D341Med (cell line): ENCODE data around the gene CADPS2.

Source experiments
- DNase-seq: peaks from one replicate; pipeline ENCODE4 v3.0.0; 2012; ENCODE audit warnings: low spot score

CADPS2 gene

GRCh38 chr7:122600630-122601029, 285.6 kb downstream of the CADPS2 start:
- no peak for DNase-seq

- DNase-seq, result no peak
Measured at GRCh38 chr7:122600042-122600441, 286.2 kb downstream of the CADPS2 start.

- no peak for DNase-seq
Measured at GRCh38 chr7:122597277-122597676, 289.0 kb downstream of the CADPS2 start.

GRCh38 chr7:122595885-122596284, 290.4 kb downstream of the CADPS2 start:
- peak; percentile 6 for DNase-seq

- no peak for DNase-seq
Measured at GRCh38 chr7:122588621-122589020, 297.6 kb downstream of the CADPS2 start.

- no peak for DNase-seq
Measured at GRCh38 chr7:122584676-122585251, 301.5 kb downstream of the CADPS2 start.

GRCh38 chr7:122578350-122578749, 307.9 kb downstream of the CADPS2 start:
- DNase-seq, result no peak

- no peak for DNase-seq
Measured at GRCh38 chr7:122577449-122578003, 308.7 kb downstream of the CADPS2 start.

GRCh38 chr7:122572706-122573105, 313.6 kb downstream of the CADPS2 start:
- DNase-seq, result no peak

- no peak for DNase-seq
Measured at GRCh38 chr7:122561326-122561725, 324.9 kb downstream of the CADPS2 start.

GRCh38 chr7:122556873-122557542, 329.3 kb downstream of the CADPS2 start:
- no peak for DNase-seq

GRCh38 chr7:122556219-122556618, 330.0 kb downstream of the CADPS2 start:
- DNase-seq, result no peak

GRCh38 chr7:122553761-122554160, 332.5 kb downstream of the CADPS2 start:
- no peak for DNase-seq

- no peak for DNase-seq
Measured at GRCh38 chr7:122552769-122553168, 333.5 kb downstream of the CADPS2 start.

GRCh38 chr7:122550545-122550944, 335.7 kb downstream of the CADPS2 start:
- DNase-seq, result no peak

- no peak for DNase-seq
Measured at GRCh38 chr7:122549578-122549977, 336.7 kb downstream of the CADPS2 start.

GRCh38 chr7:122546496-122546895, 339.8 kb downstream of the CADPS2 start:
- DNase-seq, result no peak

- no peak for DNase-seq
Measured at GRCh38 chr7:122544463-122544862, 341.8 kb downstream of the CADPS2 start.

- no peak for DNase-seq
Measured at GRCh38 chr7:122543891-122544290, 342.4 kb downstream of the CADPS2 start.

- no peak for DNase-seq
Measured at GRCh38 chr7:122543166-122543565, 343.1 kb downstream of the CADPS2 start.

- no peak for DNase-seq
Measured at GRCh38 chr7:122535086-122535485, 351.2 kb downstream of the CADPS2 start.

- DNase-seq, result no peak
Measured at GRCh38 chr7:122532406-122533269, 353.6 kb downstream of the CADPS2 start.
